GM18505 (cell line): ENCODE data around the gene MYL12A.
"Not testable (repeated sequence)": the region's sequence is repeated elsewhere in the genome, so short reads cannot be mapped to it uniquely, and the experiment has no call there.

Experiments used
- ATAC-seq: cut with Tn5 transposase; IDR thresholded peaks from one replicate; pipeline ENCODE4 v1.9.1; 2021; ENCODE audit not compliant: unreplicated experiment
- POLR2A ChIP-seq: IDR thresholded peaks from 4 replicates; pipeline ENCODE4 v1.6.1; 2011; ENCODE audit warnings: borderline replicate concordance; ENCODE audit not compliant: insufficient read depth, insufficient read length; ENCODE audit errors: extremely low read depth

MYL12A gene

DNA sequence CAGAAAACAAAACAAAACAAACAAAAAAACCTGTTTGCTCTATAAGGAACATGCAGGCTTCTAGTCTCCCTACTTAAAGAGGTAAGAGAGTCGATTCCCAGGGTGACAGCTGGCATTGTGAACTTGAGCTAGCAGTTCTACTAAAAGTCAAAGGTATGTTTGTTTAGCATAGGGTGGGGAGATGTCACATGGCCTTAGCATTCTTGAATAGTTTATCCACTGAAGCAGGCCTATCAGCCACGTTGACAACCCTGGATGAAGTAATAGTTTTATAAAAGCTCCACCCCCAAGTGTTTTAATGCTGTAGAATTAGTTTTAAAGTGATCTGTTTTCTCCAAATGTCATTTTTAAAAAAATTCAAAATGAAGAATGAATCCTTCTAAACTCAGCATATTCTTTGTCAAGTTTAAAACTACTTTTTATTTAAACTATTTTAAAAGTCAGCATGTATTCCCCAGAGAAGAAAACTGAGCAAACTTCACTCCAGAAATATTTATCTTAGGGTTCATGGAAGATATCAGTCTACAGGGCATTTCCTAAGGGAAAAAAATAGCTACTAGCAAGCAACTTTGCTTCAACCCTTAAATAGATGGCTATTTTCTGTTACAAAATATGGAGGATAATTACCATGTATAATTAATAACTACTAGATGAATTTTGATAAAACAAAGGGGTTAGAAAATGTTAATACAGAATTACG lies 29.5 kb upstream of the MYL12A start:
- TF ChIP-seq POLR2A, result no peak
- ATAC-seq, result no peak

DNA sequence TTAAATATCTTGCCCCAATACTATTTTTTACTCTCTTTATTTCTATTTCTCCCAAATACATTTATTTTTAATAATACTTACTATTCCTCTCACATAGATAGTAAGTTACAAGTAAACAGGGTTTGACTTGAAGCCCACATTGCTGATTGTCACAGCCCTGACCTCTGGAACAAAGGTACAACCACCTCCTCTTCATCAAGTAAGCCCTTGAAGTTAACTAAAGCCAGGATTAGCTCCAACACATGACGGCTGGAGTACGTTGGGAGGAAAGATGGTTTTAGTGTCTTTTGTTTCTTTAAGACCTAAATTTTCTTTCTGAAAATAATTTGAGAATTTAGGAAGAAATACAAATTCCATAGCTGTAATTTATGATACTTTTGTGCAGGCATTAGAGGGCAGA lies 28.8 kb upstream of the MYL12A start:
- no peak for TF ChIP-seq POLR2A
- no peak for ATAC-seq

DNA sequence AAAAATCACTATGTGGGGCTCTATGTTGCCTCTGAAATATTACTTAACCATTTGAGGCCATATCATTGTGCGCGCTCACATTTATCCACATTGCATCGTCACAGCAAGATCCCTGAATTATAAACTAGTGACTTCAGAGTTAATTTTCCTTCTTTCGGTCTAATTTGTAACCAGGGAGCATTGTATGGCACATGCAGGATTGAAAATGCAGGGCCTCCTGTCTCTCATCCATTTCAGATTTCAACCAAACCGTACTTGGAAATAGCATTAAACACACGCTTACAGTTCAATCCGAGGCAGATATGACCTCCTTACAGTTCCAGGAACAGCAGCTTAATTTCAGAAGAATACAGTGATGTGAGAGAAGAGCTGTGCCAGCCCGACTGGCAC lies 28.4 kb upstream of the MYL12A start:
- TF ChIP-seq POLR2A, result no peak
- no peak for ATAC-seq

DNA sequence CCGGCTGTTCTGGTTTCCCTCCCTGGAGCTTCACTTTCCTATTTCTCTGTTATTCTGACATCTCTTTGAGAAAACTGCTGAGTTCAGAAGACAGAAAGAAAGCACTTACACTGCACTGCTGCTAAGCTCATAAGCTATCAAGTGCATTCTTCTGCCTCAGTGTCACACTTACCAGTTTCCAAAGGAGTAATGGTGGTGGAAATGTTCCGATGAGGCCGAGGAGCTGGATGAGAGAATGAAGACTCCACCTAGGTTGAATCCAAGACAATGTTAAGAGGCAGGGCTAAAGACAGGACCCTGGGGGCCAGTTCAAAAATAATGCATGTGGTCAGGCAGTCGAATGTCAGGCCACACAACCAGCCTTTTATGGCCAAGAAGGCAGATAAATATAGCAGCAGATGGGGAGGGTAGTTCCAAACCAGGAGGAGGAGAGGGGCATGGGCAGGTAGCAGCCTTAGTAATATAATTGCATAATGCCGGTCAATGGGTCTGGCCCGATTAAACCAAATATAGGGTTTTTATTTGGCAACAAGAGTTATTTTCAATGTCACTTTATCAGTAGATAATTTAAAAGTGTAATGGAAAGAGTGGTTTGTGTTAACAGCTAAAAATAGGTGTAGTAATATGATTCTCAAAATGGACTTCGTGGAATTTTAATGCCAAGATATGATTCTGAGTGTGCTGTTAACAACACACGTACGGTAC lies 27.8 kb upstream of the MYL12A start, which contains the start of gene MYOM1:
TSS of gene MYOM1 (minus strand) at position 338 of the 705 bp plus-strand sequence. CDS start 4,745 bp downstream, outside the sequence.
- no peak for TF ChIP-seq POLR2A
- no peak for ATAC-seq

DNA sequence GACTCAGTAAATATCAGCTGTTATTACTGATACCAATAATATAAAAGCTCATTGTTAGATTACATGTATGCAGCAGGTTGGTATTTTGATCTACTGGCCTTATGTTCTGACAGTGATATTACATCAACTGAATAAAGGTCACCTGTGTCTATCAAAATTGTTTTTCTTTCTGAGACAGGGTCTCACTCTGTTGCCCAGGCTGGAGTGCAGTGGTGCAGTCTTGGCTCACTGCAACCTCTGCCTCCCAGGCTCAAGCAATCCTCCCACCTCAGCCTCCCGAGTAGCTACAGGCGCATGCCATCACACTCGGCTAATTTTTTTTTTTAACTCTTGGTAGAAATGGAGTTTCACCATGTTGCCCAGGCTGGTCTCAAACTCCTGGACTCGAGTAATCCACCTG lies 26.7 kb upstream of the MYL12A start:
- not testable (repeated sequence) for ATAC-seq

DNA sequence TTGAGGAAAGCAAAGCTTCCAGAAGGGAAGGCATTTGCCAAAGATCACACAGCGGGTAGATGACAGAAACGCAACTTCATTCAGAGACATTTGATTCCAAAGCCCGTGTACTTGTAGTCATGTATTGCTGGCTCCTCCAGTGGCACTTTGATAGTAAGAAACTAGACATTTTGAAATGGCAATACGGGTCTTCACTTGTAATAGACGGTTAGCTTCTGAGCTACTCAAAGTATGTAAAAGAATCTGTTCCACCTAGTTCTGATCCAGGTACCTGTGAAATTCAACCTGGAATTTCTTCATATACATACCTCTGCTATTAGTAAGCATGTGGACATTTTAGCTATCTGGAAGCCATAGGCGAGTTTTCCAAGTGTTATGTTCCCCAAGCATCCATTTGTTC lies 26.1 kb upstream of the MYL12A start:
- ATAC-seq, result no peak
- no peak for TF ChIP-seq POLR2A

GRCh38 chr18:3223356-3223755 lies 24.2 kb upstream of the MYL12A start:
- no peak for TF ChIP-seq POLR2A

GRCh38 chr18:3224223-3224622 lies 23.4 kb upstream of the MYL12A start:
- no peak for TF ChIP-seq POLR2A
- no peak for ATAC-seq

More at GRCh38 chr18:3223356-3223755, 24.2 kb upstream of the MYL12A start:
- ATAC-seq, result no peak

- TF ChIP-seq POLR2A, result no peak
- no peak for ATAC-seq
Observed at GRCh38 chr18:3225588-3225987, 22.0 kb upstream of the MYL12A start.

- no peak for ATAC-seq
- TF ChIP-seq POLR2A, result no peak
Observed at GRCh38 chr18:3226048-3226447, 21.6 kb upstream of the MYL12A start.

DNA sequence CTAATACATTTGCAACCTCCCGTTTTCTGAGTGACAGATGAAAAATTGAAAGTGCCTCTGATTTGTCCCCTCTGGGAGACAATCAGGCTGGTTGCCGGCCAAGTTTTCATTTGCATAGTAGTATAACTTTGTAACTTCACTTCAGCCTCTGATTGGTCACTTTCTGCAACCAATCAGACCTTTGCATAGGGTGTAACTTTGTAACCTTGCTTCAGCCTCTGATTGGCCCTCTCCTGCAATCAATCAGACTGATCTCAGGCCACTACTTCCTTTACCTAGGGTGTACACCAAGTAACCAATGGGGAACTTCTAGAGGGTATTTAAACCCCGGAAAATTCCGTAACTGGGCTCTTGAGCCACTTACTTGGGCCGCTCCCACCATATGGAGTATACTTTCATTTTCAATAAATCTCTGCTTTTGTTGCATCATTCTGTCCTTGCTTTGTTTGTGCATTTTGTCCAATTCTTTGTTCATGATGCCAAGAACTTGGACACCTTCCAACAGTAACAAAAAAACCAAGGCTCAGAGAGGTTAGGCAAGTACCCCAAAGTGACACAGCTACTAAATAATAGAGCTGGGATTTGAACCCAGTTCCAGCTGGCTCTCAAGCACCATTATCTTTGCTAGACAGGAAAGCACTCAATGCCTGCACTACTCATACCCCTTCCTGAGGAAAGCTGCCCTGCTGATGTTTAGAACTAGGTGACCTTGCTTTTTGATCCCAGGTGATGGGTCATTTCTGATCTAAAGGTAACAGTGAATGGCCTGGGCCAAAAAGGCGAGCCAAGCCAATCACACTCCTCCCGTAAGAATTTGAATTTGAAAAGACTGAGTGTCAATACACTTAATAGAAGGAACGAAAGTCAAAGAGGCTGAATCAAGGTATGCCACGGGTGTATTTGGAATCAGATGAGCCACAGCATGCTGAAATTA lies 16.9 kb upstream of the MYL12A start:
- TF ChIP-seq POLR2A, result no peak
- ATAC-seq, result no peak

DNA sequence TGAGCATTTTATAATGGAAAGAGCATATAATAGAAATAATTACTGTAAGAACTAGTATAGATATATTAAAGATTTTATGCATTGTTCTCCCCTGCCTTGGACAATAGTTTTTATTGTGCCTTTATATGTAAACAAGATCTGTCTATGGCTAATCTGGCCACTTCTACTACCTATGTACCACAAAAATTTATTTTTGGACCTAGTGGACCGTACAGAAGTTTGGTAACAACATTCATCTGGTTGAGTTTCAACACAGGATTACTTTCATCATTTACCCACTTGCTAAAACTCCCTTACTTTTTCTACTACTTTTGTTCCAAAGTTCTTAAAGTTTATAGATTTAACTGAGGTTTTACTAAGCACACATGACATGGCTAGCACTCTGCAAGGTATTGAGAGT lies 14.6 kb upstream of the MYL12A start:
- ATAC-seq, result no peak
- TF ChIP-seq POLR2A, result no peak

- ATAC-seq, result no peak
- no peak for TF ChIP-seq POLR2A
Observed at GRCh38 chr18:3233433-3234168, 14.0 kb upstream of the MYL12A start.
